GM19324 (cell line): Measurements from ENCODE around the gene C4B.
"Not testable (repeated sequence)": the region's sequence is repeated elsewhere in the genome, so short reads cannot be mapped to it uniquely, and the experiment has no call there.

Experiments
- ATAC-seq: cut with Tn5 transposase; IDR thresholded peaks from one replicate; pipeline ENCODE4 v1.9.1; 2021; ENCODE audit warnings: mild to moderate bottlenecking, moderate library complexity; ENCODE audit not compliant: unreplicated experiment, low FRiP score

Gene C4B

GRCh38 chr6:32047855-32048766 is 33.5 kb downstream of the C4B start:
- ATAC-seq: no peak

GRCh38 chr6:32049149-32049548 is 34.6 kb downstream of the C4B start:
- not testable (repeated sequence) for ATAC-seq

GRCh38 chr6:32049736-32050135 is 35.1 kb downstream of the C4B start:
- not testable (repeated sequence) for ATAC-seq

GRCh38 chr6:32050562-32050961 is 36.0 kb downstream of the C4B start:
- ATAC-seq: no peak

- not testable (repeated sequence) for ATAC-seq
Measured at GRCh38 chr6:32052626-32053025, 38.0 kb downstream of the C4B start.

- not testable (repeated sequence) for ATAC-seq
Measured at GRCh38 chr6:32053314-32053713, 38.7 kb downstream of the C4B start.

- not testable (repeated sequence) for ATAC-seq
Measured at GRCh38 chr6:32055756-32056155, 41.2 kb downstream of the C4B start.

- no peak for ATAC-seq
Measured at GRCh38 chr6:32056254-32056653, 41.7 kb downstream of the C4B start.

- no peak for ATAC-seq
Measured at GRCh38 chr6:32057966-32058365, 43.4 kb downstream of the C4B start.

GRCh38 chr6:32058511-32058963 is 43.9 kb downstream of the C4B start:
- ATAC-seq: no peak

- ATAC-seq: no peak
Measured at GRCh38 chr6:32060966-32061655, 46.5 kb downstream of the C4B start.

- ATAC-seq: no peak
Measured at GRCh38 chr6:32064706-32065105, 50.1 kb downstream of the C4B start.

GRCh38 chr6:32067521-32067920 is 52.9 kb downstream of the C4B start:
- not testable (repeated sequence) for ATAC-seq

- not testable (repeated sequence) for ATAC-seq
Measured at GRCh38 chr6:32068315-32068714, 53.7 kb downstream of the C4B start.

- ATAC-seq: no peak
Measured at GRCh38 chr6:32068867-32069266, 54.3 kb downstream of the C4B start.

GRCh38 chr6:32069460-32069859 is 54.9 kb downstream of the C4B start:
- ATAC-seq: no peak

- no peak for ATAC-seq
Measured at GRCh38 chr6:32069878-32070515, 55.4 kb downstream of the C4B start.

GRCh38 chr6:32070814-32071543 is 56.4 kb downstream of the C4B start:
- no peak for ATAC-seq

GRCh38 chr6:32073101-32073500 is 58.5 kb downstream of the C4B start:
- ATAC-seq: no peak

- no peak for ATAC-seq
Measured at GRCh38 chr6:32073613-32074012, 59.0 kb downstream of the C4B start.
